ENCODE results near the gene DNAL1. TPM values are rescaled to one million over a fixed set of nuclear protein-coding genes. Genes with fewer than 3 reads are reported as not detected.

DNAL1 gene
- total RNA-seq, 2 donors from 2014 or later: 8.5 to 10.0 TPM

DNA sequence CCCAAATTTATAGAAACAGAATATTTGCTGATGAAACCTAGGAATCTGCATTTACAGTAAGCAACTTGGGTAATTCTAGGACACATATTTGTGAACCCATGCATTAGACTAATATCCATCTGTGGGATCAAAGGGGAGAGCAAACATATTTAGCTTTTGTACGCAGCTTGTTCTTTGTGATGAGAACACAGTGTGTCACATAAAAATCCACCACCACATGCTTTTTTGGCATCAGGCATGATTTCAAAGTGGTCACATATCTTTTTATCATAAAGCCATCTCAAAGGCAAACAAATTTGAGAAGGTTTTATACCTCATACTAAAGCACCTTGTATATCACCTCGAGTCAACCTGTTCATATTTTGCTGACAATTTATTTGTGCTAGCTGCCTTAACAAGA lies 15.7 kb downstream of the DNAL1 start:
- peak; percentile 53 for DNase-seq (ENCODE audit: low spot score)
- Histone ChIP-seq H3K27me3 (replicated peaks; ENCODE audit: insufficient read depth) (no peaks in the 10 kb centered on the region), H3K4me1 (replicated peaks) (peaks cover 4% of the 10 kb centered on the region), H3K9me3 (no peaks in the 10 kb centered on the region), H3K36me3 (no peaks in the 10 kb centered on the region), H3K27ac (peak overlapping the region; percentile 21 to 50), H3K4me3 (no peak overlapping the region)
- 19% methylated on average over 2 of the region's 2 CpGs for WGBS
- TF ChIP-seq POLR2AphosphoS5 (IDR thresholded peaks at IDR 0.05): peak; percentile 90
- TF ChIP-seq, protein P1, sequence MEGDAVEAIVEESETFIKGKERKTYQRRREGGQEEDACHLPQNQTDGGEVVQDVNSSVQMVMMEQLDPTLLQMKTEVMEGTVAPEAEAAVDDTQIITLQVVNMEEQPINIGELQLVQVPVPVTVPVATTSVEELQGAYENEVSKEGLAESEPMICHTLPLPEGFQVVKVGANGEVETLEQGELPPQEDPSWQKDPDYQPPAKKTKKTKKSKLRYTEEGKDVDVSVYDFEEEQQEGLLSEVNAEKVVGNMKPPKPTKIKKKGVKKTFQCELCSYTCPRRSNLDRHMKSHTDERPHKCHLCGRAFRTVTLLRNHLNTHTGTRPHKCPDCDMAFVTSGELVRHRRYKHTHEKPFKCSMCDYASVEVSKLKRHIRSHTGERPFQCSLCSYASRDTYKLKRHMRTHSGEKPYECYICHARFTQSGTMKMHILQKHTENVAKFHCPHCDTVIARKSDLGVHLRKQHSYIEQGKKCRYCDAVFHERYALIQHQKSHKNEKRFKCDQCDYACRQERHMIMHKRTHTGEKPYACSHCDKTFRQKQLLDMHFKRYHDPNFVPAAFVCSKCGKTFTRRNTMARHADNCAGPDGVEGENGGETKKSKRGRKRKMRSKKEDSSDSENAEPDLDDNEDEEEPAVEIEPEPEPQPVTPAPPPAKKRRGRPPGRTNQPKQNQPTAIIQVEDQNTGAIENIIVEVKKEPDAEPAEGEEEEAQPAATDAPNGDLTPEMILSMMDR (IDR thresholded peaks at IDR 0.05): no peak
- intact Hi-C loops (cut with DNase I): loop anchor here (5.0 kb wide), 1 partner anchor 57 kb away; no protein-coding TSS in a partner anchor

DNA sequence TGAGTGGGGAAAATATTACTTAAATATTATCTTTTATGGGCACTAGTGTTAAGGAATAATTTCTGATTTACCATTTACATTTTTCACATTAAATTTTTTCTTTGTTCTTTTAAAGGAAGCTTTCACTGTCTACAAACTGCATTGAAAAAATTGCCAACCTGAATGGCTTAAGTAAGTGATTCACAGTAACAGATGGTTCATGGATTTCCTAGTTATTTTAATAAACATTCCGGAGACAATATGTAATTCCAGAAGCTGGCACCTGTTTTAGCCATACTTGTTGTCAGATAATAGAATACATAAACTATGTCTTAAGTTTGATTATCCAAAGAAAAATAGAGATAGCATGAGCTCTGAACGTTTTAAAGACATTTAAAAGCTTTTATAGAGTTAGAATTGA lies 17.1 kb downstream of the DNAL1 start:
- 28% methylated on average over 2 of the region's 2 CpGs for WGBS
- Histone ChIP-seq H3K4me1 (replicated peaks) (peaks cover 4% of the 10 kb centered on the region), H3K27ac (peak overlapping the region in 1 of 2 donors; percentile 50), H3K36me3 (no peaks in the 10 kb centered on the region), H3K4me3 (no peak overlapping the region), H3K9me3 (no peaks in the 10 kb centered on the region), H3K27me3 (replicated peaks; ENCODE audit: insufficient read depth) (no peaks in the 10 kb centered on the region)
- DNase-seq (ENCODE audit: low spot score): no peak
- TF ChIP-seq POLR2A (IDR thresholded peaks at IDR 0.05) (no peak), POLR2AphosphoS5 (IDR thresholded peaks at IDR 0.05) (no peak)
- TF ChIP-seq, protein P1 (IDR thresholded peaks at IDR 0.05): no peak
- intact Hi-C loops (cut with DNase I): loop anchor here (5.0 kb wide), 1 partner anchor 55 kb away; no protein-coding TSS in a partner anchor

DNA sequence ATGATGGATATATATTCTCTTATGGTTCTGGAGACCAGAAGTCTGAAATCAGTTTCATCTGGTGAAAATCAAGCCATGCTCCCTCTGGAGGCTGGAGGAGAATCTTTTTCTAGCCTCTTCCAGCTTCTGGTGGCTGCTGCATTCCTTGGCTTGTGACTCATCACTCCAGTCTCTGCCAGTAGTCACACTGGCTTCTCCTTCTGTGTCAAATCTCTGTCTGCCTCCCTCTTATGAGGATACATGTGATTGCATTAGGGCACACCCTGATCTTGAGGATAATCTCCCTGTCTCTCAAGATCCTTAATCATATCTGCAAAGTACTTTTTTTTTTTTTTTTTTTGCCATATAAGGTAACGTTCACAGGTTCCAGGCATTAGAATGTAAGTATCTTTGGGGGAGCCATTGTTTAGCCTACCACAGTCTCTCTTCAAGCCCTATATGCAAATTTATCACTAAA lies 17.7 kb downstream of the DNAL1 start:
- WGBS: 67% methylated on average over 1 of the region's 1 CpG
- no peaks in the 10 kb centered on the region for H3K27me3 ChIP-seq (replicated peaks; ENCODE audit: insufficient read depth)
- peaks cover 4% of the 10 kb centered on the region for H3K4me1 ChIP-seq (replicated peaks)
- TF ChIP-seq POLR2AphosphoS5 (IDR thresholded peaks at IDR 0.05) (peak; percentile 57), POLR2A (IDR thresholded peaks at IDR 0.05) (no peak)
- TF ChIP-seq, protein P1 (IDR thresholded peaks at IDR 0.05): peak in 3 of 4 experiments; percentile 12 to 36 (median 16)
- intact Hi-C loops (cut with DNase I): loop anchor here (5.0 kb wide), 1 partner anchor 55 kb away; no protein-coding TSS in a partner anchor
- no peaks in the 10 kb centered on the region for H3K36me3 ChIP-seq
- peak overlapping the region in 1 of 2 donors; percentile 16 for H3K27ac ChIP-seq
- H3K9me3 ChIP-seq: no peaks in the 10 kb centered on the region
- H3K4me3 ChIP-seq: no peak overlapping the region
- DNase-seq (ENCODE audit: low spot score): peak; percentile 11

DNA sequence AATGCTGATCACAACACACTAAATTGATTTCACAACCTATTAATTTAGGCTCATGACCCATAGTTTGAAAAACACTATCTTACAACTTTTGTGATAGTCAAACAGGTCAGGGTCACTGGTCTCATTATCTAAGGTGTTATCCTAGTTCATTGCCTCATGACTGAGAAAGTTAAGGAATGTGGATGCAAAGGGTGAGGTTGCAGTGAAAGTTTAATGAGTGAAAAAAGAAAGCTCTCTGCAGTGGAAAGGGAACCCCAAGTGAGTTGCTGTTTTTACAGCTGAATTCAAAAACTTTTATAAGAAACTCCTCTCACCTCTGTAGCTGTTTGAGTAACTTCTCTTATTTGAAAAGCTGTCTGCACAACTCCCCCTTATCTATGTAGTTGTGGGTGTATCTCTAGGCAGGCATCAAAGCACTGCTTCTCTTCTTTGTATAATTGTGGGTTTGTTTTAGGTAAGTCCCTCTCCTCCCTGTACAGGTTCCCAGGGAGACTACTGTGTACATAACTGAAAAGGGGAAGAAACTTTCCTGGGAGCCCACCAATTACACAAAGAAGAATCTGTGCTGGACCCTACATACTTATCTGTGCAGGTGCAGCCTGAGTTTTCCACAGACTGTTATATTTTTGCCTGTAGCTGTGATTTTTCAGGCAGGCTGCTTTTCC lies 18.9 kb downstream of the DNAL1 start:
- H3K9me3 ChIP-seq: no peaks in the 10 kb centered on the region
- H3K4me3 ChIP-seq: no peak overlapping the region
- intact Hi-C loops (cut with DNase I): loop anchor here (5.0 kb wide), 1 partner anchor 54 kb away; no protein-coding TSS in a partner anchor

More for the DNA sequence above, 18.9 kb downstream of the DNAL1 start:
- TF ChIP-seq, protein P1 (IDR thresholded peaks at IDR 0.05): no peak
- TF ChIP-seq POLR2AphosphoS5 (IDR thresholded peaks at IDR 0.05) (no peak), POLR2A (IDR thresholded peaks at IDR 0.05) (no peak)
- Histone ChIP-seq H3K27ac (no peak overlapping the region), H3K27me3 (replicated peaks; ENCODE audit: insufficient read depth) (no peaks in the 10 kb centered on the region), H3K36me3 (no peaks in the 10 kb centered on the region), H3K4me1 (replicated peaks) (peaks cover 4% of the 10 kb centered on the region)
- DNase-seq (ENCODE audit: low spot score): no peak

Measured in prostate gland (tissue), 2 donors.